Ovary (tissue), 9 donors: Measurements from ENCODE around the gene CLDN24. TPM values are rescaled to one million over a fixed set of nuclear protein-coding genes. Genes with fewer than 3 reads are reported as not detected.

Experiments used
- DNase-seq, 5 donors: peaks; one replicate each; pipeline ENCODE4 v3.0.0-alpha.2; 2019 to 2020
- H3K27ac ChIP-seq, 2 donors: fragments of 200-600 bp; one replicate each; pipeline versions ENCODE4 v1.5.1 to v1.8.0; 2019 to 2022
- H3K27me3 ChIP-seq: fragments of 200-600 bp; one replicate; pipeline ENCODE4 v1.8.0; 2022
- H3K36me3 ChIP-seq: fragments of 200-600 bp; sonication (generic); one replicate; pipeline ENCODE4 v1.5.1; 2019
- H3K4me1 ChIP-seq: one replicate; pipeline ENCODE4 v1.8.1; 2013; ENCODE audit warnings: mild to moderate bottlenecking, moderate library complexity; ENCODE audit not compliant: insufficient read depth
- H3K4me3 ChIP-seq: fragments of 200-600 bp; sonication (generic); one replicate; pipeline ENCODE4 v1.5.1; 2017
- H3K9me3 ChIP-seq, 2 donors: fragments of 200-600 bp in 1 of 2; sonication (generic) in 1 of 2; one replicate each; pipeline versions ENCODE4 v1.5.1 to v1.8.1; 2013 to 2019; ENCODE audit warnings: mild to moderate bottlenecking in 1 of 2, moderate library complexity in 1 of 2
- CTCF ChIP-seq, 3 donors: fragments of 450-650 bp in 2 of 3; fragments of 200-600 bp in 1 of 3; IDR thresholded peaks; one replicate each; pipeline versions ENCODE4 v1.5.1 to v1.8.0; 2016 to 2022; ENCODE audit warnings: antibody characterized with exemption in 3 of 3, mild to moderate bottlenecking in 1 of 3
- EP300 ChIP-seq: sonication (generic); formaldehyde crosslinking; IDR thresholded peaks from one replicate; pipeline ENCODE4 v1.6.1; 2017; ENCODE audit warnings: antibody characterized with exemption
- POLR2A ChIP-seq: fragments of 450-650 bp; IDR thresholded peaks from one replicate; pipeline ENCODE4 v1.6.1; 2017; ENCODE audit warnings: antibody characterized with exemption, mild to moderate bottlenecking, moderate library complexity
- WGBS, 3 donors: extraction: QIAGEN DNeasy Blood & Tissue Kit in 1 of 3; methylation state at CpG; one replicate each; pipeline versions ENCODE4 v1.1.5 to v1.1.7; 2013 to 2017; 5-methylcytosine and 5-hydroxymethylcytosine counted together
- intact Hi-C, 4 donors: fragments of 100-400 bp; cut with DNase I; formaldehyde crosslinking; loops; one replicate each; pipeline versions ENCODE4 v1.11.0 to v1.15.1; 2022 to 2023
- polyA plus RNA-seq, 2 donors: library from polyadenylated mRNA; stranded (reverse); fragments of 200-250 nt in 1 of 2; fragments of 350-450 nt in 1 of 2; fragmentation: Illumina TruSeq in 1 of 2; extraction: RNeasy Lipid Tissue Mini Kit (QIAGEN cat#74804) in 1 of 2; gene quantifications; one replicate each; pipeline ENCODE4 v1.2.3, GENCODE V29; 2013 to 2014
- total RNA-seq, 7 donors: library from RNA; depleted of rRNA in 2 of 7; stranded (reverse); fragments of >200 nt in 2 of 7; fragmentation: NEBNext Ultra II Directional in 3 of 7; extraction: Animal tissue kit (Norgen Biotek cat#: 25700) in 3 of 7; gene quantifications; one replicate each; pipeline versions ENCODE4 v1.1.0 to v1.2.4, GENCODE V29; 2016 to 2023
- donor health status: DM: no; HTN: no; CAD: no; lungs with moderate emphysema.
- donor health status: DM: no; HTN: no; CAD: no.
- donor health status: Bipolar disorder and iron deficiency.
- donor health status: DM: yes; HTN: yes; CAD: no.
- donor health status: DM: no; HTN: no; CAD: no.
- donor health status: DM: yes; HTN: yes; CAD: no.

CLDN24 gene
- total and polyA plus RNA-seq, 9 donors = not detected

- no peaks in the 10 kb centered on the region for H3K36me3 ChIP-seq
- no peak for DNase-seq
- no peak overlapping the region for H3K4me3 ChIP-seq
- H3K4me1 ChIP-seq = no peaks in the 10 kb centered on the region
- intact Hi-C loops = no loop called here
- H3K27me3 ChIP-seq = no peaks in the 10 kb centered on the region
- H3K27ac ChIP-seq = no peak overlapping the region
- 59 to 64% (median 60%) methylated on average over 6 of the region's 6 CpGs for WGBS, 3 donors
- H3K9me3 ChIP-seq = no peaks in the 10 kb centered on the region
- TF ChIP-seq CTCF (IDR thresholded peaks at IDR 0.05) = no peak
- no peak for TF ChIP-seq POLR2A
- no peak for TF ChIP-seq EP300
Observed at GRCh38 chr4:183300070-183300469, 22.2 kb downstream of the CLDN24 start.

GRCh38 chr4:183299464-183299863 is 22.8 kb downstream of the CLDN24 start:
- no peak for DNase-seq
- H3K27ac ChIP-seq = no peak overlapping the region
- WGBS, 3 donors = 62 to 92% (median 88%) methylated on average over 2 of the region's 2 CpGs

GRCh38 chr4:183297675-183298074 is 24.6 kb downstream of the CLDN24 start:
- no peaks in the 10 kb centered on the region for H3K4me1 ChIP-seq
- H3K36me3 ChIP-seq = no peaks in the 10 kb centered on the region
- intact Hi-C loops = no loop called here
- H3K4me3 ChIP-seq = no peak overlapping the region
- no peaks in the 10 kb centered on the region for H3K27me3 ChIP-seq
- WGBS, 3 donors = 98 to 100% (median 100%) methylated on average over 3 of the region's 3 CpGs
- DNase-seq = no peak
- TF ChIP-seq EP300 (no peak), POLR2A (no peak)
- H3K27ac ChIP-seq = no peak overlapping the region
- no peaks in the 10 kb centered on the region for H3K9me3 ChIP-seq

More at GRCh38 chr4:183299464-183299863, 22.8 kb downstream of the CLDN24 start:
- Histone ChIP-seq H3K4me1 (no peaks in the 10 kb centered on the region), H3K27me3 (no peaks in the 10 kb centered on the region), H3K4me3 (no peak overlapping the region), H3K36me3 (no peaks in the 10 kb centered on the region), H3K9me3 (no peaks in the 10 kb centered on the region)
- TF ChIP-seq CTCF (IDR thresholded peaks at IDR 0.05) (no peak), POLR2A (no peak), EP300 (no peak)
- intact Hi-C loops = no loop called here

GRCh38 chr4:183295711-183296110 is 26.5 kb downstream of the CLDN24 start:
- H3K27me3 ChIP-seq = no peaks in the 10 kb centered on the region
- intact Hi-C loops = no loop called here
- H3K27ac ChIP-seq = no peak overlapping the region
- H3K9me3 ChIP-seq = no peaks in the 10 kb centered on the region
- no peak overlapping the region for H3K4me3 ChIP-seq
- DNase-seq = no peak
- WGBS, 3 donors = 87 to 91% (median 91%) methylated on average over 10 of the region's 10 CpGs
- TF ChIP-seq CTCF (IDR thresholded peaks at IDR 0.05) = no peak
- H3K4me1 ChIP-seq = no peaks in the 10 kb centered on the region
- H3K36me3 ChIP-seq = no peaks in the 10 kb centered on the region

GRCh38 chr4:183291070-183291469 is 31.2 kb downstream of the CLDN24 start:
- no peak for DNase-seq
- intact Hi-C loops = no loop called here
- no peak for TF ChIP-seq EP300
- no peak for TF ChIP-seq POLR2A
- no peak for TF ChIP-seq CTCF (IDR thresholded peaks at IDR 0.05)
- no peaks in the 10 kb centered on the region for H3K4me1 ChIP-seq
- H3K9me3 ChIP-seq = no peaks in the 10 kb centered on the region
- H3K27me3 ChIP-seq = no peaks in the 10 kb centered on the region
- no peak overlapping the region for H3K4me3 ChIP-seq
- H3K36me3 ChIP-seq = no peaks in the 10 kb centered on the region
- WGBS, 3 donors = 96 to 100% (median 98%) methylated on average over 2 of the region's 2 CpGs
- H3K27ac ChIP-seq = no peak overlapping the region
